ENCODE data around the gene CRYBG1.

The CRYBG1 gene

DNA sequence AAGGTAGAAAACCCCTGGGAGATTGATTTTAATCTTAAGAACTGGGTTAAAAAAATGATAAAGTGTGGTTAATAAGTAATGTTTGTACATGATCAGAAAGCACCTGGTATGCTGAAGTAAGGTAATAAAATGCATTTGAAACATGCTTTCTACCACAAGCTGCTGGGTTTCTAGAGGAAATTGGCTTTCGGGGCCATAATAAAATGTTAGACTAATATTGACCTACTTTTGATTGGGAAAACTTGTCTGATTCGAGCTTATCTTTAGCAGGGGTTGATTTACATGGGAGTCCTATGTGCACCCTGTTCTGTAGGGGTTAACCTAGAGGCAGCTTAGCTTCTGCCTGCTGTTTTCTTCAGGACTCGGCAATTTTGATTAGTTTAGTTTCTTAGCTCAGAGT is 50.5 kb downstream of the CRYBG1 start:
- Histone ChIP-seq H3K4me1 (ENCODE audit: control insufficient read depth, insufficient read depth, low read length) (no peaks in the 10 kb centered on the region), H3K4me3 (ENCODE audit: low read depth, low read length) (no peak overlapping the region), H3K9me3 (ENCODE audit: control insufficient read depth, insufficient read depth, low read length) (no peaks in the 10 kb centered on the region), H3K27ac (ENCODE audit: low read depth, low read length) (no peak overlapping the region), H3K9ac (ENCODE audit: low read depth, low read length) (no peak overlapping the region), H3K27me3 (ENCODE audit: control insufficient read depth, insufficient read depth, low read length) (no peaks in the 10 kb centered on the region), H3K36me3 (ENCODE audit: control insufficient read depth, insufficient read depth, low read length) (no peaks in the 10 kb centered on the region)

DNA sequence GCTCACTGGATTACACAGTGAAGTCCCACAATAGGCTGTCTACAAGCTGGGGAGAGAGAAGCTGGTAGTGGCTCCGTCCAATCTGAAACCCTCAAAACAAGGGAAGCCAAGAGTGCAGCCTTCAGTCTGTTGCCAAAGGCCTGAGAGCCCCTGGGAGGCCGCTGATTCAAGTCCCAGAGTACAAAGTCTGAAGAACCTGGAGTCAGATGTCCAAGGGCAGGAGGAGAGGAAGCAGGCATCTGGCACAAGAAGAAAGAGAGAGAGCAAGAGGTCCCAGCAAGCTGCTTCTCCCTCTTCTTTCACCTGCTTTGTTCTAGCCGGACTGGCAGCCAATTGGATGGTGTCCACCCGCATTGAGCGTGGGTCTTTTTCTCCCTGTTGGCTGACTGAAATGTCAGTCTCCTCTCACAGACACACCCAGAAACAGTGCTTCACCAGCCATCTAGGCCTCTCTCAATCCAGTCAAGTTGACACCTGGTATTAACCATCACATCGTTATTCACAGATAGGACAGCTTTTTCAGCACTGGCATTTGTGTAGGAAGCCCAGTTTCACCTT is 51.2 kb downstream of the CRYBG1 start:
- Histone ChIP-seq H3K4me3 (ENCODE audit: low read depth, low read length) (no peak overlapping the region), H3K9me3 (ENCODE audit: control insufficient read depth, insufficient read depth, low read length) (no peaks in the 10 kb centered on the region), H3K9ac (ENCODE audit: low read depth, low read length) (no peak overlapping the region), H3K27ac (ENCODE audit: low read depth, low read length) (no peak overlapping the region), H3K36me3 (ENCODE audit: control insufficient read depth, insufficient read depth, low read length) (no peaks in the 10 kb centered on the region), H3K4me1 (ENCODE audit: control insufficient read depth, insufficient read depth, low read length) (no peaks in the 10 kb centered on the region), H3K27me3 (ENCODE audit: control insufficient read depth, insufficient read depth, low read length) (no peaks in the 10 kb centered on the region)

DNA sequence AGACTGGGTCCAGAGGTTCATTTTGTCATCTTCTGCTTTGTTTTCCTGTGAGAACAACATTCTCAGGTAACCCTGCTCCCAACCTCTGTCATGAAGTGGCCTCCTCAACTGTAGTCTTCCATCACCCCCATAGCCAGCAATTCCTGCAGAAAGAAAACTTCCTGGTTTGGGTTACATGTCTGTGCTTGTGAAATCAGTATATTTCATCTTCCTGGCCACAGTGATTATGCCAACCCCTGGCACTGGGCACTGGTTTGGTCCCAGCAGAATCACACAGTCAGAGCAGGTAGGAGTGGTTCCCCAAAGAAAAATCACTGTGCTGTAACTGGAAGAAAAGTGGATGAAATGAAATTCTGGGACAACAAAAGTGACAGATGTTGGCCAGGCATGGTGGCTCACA is 52.5 kb downstream of the CRYBG1 start:
- no peaks in the 10 kb centered on the region for H3K4me1 ChIP-seq (ENCODE audit: control insufficient read depth, insufficient read depth, low read length)
- H3K27ac ChIP-seq (ENCODE audit: low read depth, low read length), result no peak overlapping the region
- H3K27me3 ChIP-seq (ENCODE audit: control insufficient read depth, insufficient read depth, low read length), result no peaks in the 10 kb centered on the region
- no peaks in the 10 kb centered on the region for H3K9me3 ChIP-seq (ENCODE audit: control insufficient read depth, insufficient read depth, low read length)
- no peaks in the 10 kb centered on the region for H3K36me3 ChIP-seq (ENCODE audit: control insufficient read depth, insufficient read depth, low read length)
- no peak overlapping the region for H3K4me3 ChIP-seq (ENCODE audit: low read depth, low read length)
- H3K9ac ChIP-seq (ENCODE audit: low read depth, low read length), result no peak overlapping the region

DNA sequence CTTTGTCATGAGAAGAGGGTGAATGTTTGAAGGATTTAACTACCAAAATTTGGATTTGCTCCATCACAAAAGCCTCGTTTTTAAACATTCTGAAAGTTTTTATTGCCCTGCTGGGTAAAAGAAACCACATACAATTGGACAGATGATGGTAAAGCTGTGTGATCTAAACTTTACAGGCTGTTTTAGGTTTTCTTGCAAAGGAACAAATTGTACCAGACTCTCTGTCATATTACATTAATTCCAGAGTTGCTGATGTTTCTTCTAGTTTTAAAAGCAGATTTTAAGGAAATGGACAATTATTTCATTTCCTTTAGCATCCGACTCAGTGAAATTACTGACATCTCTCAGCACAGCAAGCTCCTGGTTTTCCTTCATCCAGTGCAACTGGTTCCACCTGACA is 53.2 kb downstream of the CRYBG1 start:
- no peaks in the 10 kb centered on the region for H3K4me1 ChIP-seq (ENCODE audit: control insufficient read depth, insufficient read depth, low read length)

DNA sequence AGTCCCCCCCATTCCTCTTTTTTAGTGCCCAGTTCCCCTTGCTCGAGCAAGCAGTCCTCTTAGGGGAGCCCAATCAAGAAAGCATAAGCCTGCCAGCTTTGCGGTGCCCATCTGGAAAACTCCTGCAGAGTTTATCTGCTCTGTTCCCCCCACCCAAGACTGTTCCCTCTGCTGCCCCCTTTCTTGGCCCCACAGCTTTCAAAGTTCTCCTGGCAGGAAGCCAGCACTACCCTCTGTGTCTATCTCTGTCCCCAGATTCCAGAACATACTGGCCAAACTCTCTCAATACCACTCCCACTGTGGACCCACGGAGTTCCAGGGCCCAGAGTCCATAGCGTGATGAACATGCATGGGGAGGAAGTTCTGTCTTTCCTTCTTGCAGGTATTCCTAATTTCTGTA is 55.4 kb downstream of the CRYBG1 start:
- H3K36me3 ChIP-seq (ENCODE audit: control insufficient read depth, insufficient read depth, low read length), result no peaks in the 10 kb centered on the region
- H3K4me3 ChIP-seq (ENCODE audit: low read depth, low read length), result no peak overlapping the region
- no peak overlapping the region for H3K27ac ChIP-seq (ENCODE audit: low read depth, low read length)
- H3K9me3 ChIP-seq (ENCODE audit: control insufficient read depth, insufficient read depth, low read length), result no peaks in the 10 kb centered on the region
- no peaks in the 10 kb centered on the region for H3K27me3 ChIP-seq (ENCODE audit: control insufficient read depth, insufficient read depth, low read length)
- H3K4me1 ChIP-seq (ENCODE audit: control insufficient read depth, insufficient read depth, low read length), result peaks cover 7% of the 10 kb centered on the region
- no peak overlapping the region for H3K9ac ChIP-seq (ENCODE audit: low read depth, low read length)

More for the DNA sequence above, 53.2 kb downstream of the CRYBG1 start:
- Histone ChIP-seq H3K27me3 (ENCODE audit: control insufficient read depth, insufficient read depth, low read length) (no peaks in the 10 kb centered on the region), H3K9ac (ENCODE audit: low read depth, low read length) (no peak overlapping the region), H3K9me3 (ENCODE audit: control insufficient read depth, insufficient read depth, low read length) (no peaks in the 10 kb centered on the region), H3K27ac (ENCODE audit: low read depth, low read length) (no peak overlapping the region), H3K4me3 (ENCODE audit: low read depth, low read length) (no peak overlapping the region), H3K36me3 (ENCODE audit: control insufficient read depth, insufficient read depth, low read length) (no peaks in the 10 kb centered on the region)

DNA sequence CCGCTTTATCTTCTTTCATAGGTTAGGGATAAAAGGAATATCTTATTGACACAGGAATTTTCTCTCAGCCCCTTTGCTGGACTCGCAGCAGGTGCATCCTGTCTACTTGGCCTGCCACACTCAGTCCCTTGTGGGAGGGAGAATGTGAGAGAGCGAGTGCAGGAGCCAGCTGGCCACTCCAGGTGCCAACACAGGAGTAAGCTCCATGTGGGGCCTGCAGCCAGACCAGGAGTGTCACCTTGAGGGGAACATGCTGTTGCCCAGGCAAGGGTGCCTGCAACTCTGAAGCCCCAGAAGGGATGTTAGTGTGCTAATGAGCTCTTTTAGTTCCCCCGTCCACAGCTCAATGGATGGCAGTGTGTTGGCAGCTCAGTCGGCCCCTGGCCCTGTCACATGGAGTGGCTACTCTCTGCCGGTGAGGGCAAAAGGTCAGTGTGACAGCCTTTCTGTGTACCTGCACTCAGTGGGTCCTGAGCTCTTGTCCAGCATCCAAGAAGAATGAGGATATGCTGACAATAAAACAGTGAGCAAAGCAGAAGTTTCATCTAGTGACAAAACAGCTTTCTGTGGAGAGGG is 57.1 kb downstream of the CRYBG1 start:
- Histone ChIP-seq H3K4me3 (ENCODE audit: low read depth, low read length) (no peak overlapping the region), H3K9ac (ENCODE audit: low read depth, low read length) (no peak overlapping the region), H3K27me3 (ENCODE audit: control insufficient read depth, insufficient read depth, low read length) (no peaks in the 10 kb centered on the region), H3K27ac (ENCODE audit: low read depth, low read length) (no peak overlapping the region), H3K9me3 (ENCODE audit: control insufficient read depth, insufficient read depth, low read length) (no peaks in the 10 kb centered on the region), H3K36me3 (ENCODE audit: control insufficient read depth, insufficient read depth, low read length) (no peaks in the 10 kb centered on the region), H3K4me1 (ENCODE audit: control insufficient read depth, insufficient read depth, low read length) (peaks cover 7% of the 10 kb centered on the region)

DNA sequence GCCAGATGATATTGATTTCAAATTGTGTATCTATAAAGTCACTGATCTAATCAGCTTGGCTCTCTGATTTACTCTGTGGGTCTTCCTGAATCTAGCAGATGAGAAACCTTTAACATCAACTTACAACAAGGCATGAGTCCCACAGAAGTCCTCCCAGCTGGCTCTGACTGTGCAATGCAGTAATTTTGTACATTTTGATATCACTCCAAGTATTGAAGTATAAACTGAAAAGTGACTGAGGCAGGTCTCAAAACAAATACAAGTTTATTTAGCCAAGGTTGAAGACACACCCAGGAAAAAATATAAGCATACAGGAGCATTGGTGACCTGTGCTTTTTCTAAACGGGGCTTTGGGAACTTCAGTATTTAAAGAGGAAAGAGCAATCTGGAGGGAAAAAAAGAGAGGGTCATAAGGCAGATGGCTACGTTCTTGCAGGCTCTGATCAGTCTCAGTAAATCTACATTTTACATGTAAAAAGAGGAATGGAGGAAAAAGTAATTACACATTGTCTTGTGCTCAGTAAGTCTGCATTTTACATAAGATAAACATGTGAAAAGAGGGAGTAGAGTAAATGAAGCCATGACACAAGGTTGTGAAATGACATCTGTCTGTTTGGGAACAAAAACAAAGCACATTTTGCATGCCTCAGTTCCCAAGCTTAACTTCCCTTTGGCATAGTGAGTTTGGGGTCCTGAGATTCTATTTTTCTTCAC is 59.5 kb downstream of the CRYBG1 start:
- Histone ChIP-seq H3K36me3 (ENCODE audit: control insufficient read depth, insufficient read depth, low read length) (no peaks in the 10 kb centered on the region), H3K27me3 (ENCODE audit: control insufficient read depth, insufficient read depth, low read length) (no peaks in the 10 kb centered on the region), H3K9ac (ENCODE audit: low read depth, low read length) (no peak overlapping the region), H3K4me1 (ENCODE audit: control insufficient read depth, insufficient read depth, low read length) (peaks cover 7% of the 10 kb centered on the region), H3K4me3 (ENCODE audit: low read depth, low read length) (no peak overlapping the region), H3K27ac (ENCODE audit: low read depth, low read length) (no peak overlapping the region), H3K9me3 (ENCODE audit: control insufficient read depth, insufficient read depth, low read length) (no peaks in the 10 kb centered on the region)

DNA sequence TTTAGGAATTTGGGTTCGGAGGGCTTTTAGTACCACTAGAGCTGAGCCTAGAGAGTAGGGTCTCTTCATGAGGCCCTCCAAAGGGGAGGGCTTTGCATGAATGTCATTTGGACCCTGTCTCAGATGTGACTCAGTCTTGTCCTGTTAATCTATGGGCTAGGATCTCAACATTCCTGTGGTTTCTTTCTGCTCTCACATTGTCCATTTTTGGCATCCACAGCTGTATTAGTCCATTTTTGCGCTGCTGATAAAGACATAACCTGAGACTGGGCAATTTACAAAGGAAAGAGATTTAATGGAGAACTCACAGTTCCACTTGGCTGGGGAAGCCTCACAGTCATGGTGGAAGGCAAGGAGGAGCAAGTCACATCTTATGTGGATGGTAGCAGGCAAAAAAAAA is 61.0 kb downstream of the CRYBG1 start:
- H3K4me3 ChIP-seq (ENCODE audit: low read depth, low read length), result no peak overlapping the region
- no peaks in the 10 kb centered on the region for H3K9me3 ChIP-seq (ENCODE audit: control insufficient read depth, insufficient read depth, low read length)
- H3K36me3 ChIP-seq (ENCODE audit: control insufficient read depth, insufficient read depth, low read length), result no peaks in the 10 kb centered on the region
- no peak overlapping the region for H3K27ac ChIP-seq (ENCODE audit: low read depth, low read length)
- peaks cover 7% of the 10 kb centered on the region for H3K4me1 ChIP-seq (ENCODE audit: control insufficient read depth, insufficient read depth, low read length)
- H3K9ac ChIP-seq (ENCODE audit: low read depth, low read length), result no peak overlapping the region
- H3K27me3 ChIP-seq (ENCODE audit: control insufficient read depth, insufficient read depth, low read length), result no peaks in the 10 kb centered on the region

DNA sequence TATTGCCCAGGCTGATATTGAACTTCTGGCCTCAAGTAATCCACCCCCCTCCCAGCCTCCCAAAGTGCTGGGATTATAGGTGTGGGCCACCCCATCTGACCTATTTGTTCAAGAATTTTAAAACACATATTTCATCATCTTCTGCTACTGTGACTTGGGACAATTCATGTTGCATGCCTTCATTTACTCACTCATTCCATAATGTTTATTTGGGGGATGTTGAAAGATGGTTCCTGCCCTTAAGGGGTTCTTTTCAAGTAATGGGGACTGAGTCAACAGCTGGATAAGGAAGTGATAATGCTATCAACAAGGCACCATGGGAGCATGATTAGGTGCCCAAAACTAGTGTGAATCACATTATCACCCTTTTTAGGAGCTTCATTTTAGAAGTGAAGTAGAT is 62.0 kb downstream of the CRYBG1 start:
- Histone ChIP-seq H3K9ac (ENCODE audit: low read depth, low read length) (no peak overlapping the region), H3K36me3 (ENCODE audit: control insufficient read depth, insufficient read depth, low read length) (no peaks in the 10 kb centered on the region), H3K4me3 (ENCODE audit: low read depth, low read length) (no peak overlapping the region), H3K27me3 (ENCODE audit: control insufficient read depth, insufficient read depth, low read length) (no peaks in the 10 kb centered on the region), H3K27ac (ENCODE audit: low read depth, low read length) (no peak overlapping the region), H3K9me3 (ENCODE audit: control insufficient read depth, insufficient read depth, low read length) (no peaks in the 10 kb centered on the region), H3K4me1 (ENCODE audit: control insufficient read depth, insufficient read depth, low read length) (peaks cover 7% of the 10 kb centered on the region)

DNA sequence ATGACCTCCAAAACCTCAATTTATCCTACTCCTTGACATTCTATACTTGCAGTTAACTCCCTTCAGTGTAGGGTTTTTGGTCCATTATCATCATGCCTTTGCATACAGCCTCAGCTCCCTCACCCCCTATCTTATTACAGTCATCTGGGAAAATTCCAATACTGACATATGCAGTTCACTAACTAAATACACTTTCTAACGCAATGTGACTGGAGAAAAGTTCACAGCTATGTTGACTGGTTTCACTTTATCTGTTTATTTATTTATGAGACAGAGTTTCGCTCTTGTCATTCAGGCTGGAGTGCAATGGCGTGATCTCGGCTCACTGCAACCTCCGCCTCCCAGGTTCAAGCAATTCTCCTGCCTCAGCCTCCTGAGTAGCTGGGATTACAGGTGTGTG is 64.9 kb downstream of the CRYBG1 start:
- H3K36me3 ChIP-seq (ENCODE audit: control insufficient read depth, insufficient read depth, low read length), result no peaks in the 10 kb centered on the region
- no peak overlapping the region for H3K4me3 ChIP-seq (ENCODE audit: low read depth, low read length)
- no peaks in the 10 kb centered on the region for H3K27me3 ChIP-seq (ENCODE audit: control insufficient read depth, insufficient read depth, low read length)
- no peaks in the 10 kb centered on the region for H3K9me3 ChIP-seq (ENCODE audit: control insufficient read depth, insufficient read depth, low read length)
- peaks cover 1% of the 10 kb centered on the region for H3K4me1 ChIP-seq (ENCODE audit: control insufficient read depth, insufficient read depth, low read length)
- no peak overlapping the region for H3K27ac ChIP-seq (ENCODE audit: low read depth, low read length)
- no peak overlapping the region for H3K9ac ChIP-seq (ENCODE audit: low read depth, low read length)

DNA sequence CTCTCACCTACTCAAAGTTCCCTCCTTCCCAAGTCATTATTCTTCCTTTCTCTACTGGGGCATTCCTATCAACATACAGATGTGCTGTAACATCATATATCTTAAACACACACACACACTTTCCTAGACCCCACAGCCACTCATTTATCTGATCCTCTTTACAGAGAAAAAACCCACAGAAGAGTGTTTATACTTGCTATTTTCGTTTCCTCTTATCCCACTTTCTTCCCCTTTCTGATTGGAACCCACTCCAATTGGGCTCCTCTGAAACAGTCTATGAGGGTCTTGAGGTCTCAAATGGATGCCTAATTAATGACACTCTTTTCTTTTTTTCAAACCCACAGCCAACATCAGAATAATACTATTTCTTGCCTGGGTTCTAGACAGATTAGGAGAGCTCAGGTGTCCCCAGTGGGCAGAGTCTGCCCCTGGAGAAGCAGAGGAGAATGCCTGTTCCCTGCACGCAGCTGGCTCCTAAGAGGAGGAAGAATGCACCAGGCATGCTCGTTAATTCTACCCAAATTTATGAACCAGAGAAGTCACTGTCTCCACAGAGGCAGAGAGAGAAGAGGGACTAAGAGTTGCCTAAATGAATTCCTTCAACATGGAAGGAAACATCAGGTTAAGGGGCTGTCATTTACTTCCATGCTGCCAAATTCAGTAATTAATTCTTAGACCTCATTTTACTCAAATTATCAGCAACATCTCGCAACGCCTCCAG is 65.9 kb downstream of the CRYBG1 start:
- Histone ChIP-seq H3K36me3 (ENCODE audit: control insufficient read depth, insufficient read depth, low read length) (no peaks in the 10 kb centered on the region), H3K9ac (ENCODE audit: low read depth, low read length) (no peak overlapping the region), H3K27ac (ENCODE audit: low read depth, low read length) (no peak overlapping the region), H3K4me3 (ENCODE audit: low read depth, low read length) (no peak overlapping the region), H3K9me3 (ENCODE audit: control insufficient read depth, insufficient read depth, low read length) (no peaks in the 10 kb centered on the region), H3K27me3 (ENCODE audit: control insufficient read depth, insufficient read depth, low read length) (no peaks in the 10 kb centered on the region), H3K4me1 (ENCODE audit: control insufficient read depth, insufficient read depth, low read length) (no peaks in the 10 kb centered on the region)

Data from HUES48 (cell line).